ENCODE data around the gene PRSS21.

Gene PRSS21

DNA sequence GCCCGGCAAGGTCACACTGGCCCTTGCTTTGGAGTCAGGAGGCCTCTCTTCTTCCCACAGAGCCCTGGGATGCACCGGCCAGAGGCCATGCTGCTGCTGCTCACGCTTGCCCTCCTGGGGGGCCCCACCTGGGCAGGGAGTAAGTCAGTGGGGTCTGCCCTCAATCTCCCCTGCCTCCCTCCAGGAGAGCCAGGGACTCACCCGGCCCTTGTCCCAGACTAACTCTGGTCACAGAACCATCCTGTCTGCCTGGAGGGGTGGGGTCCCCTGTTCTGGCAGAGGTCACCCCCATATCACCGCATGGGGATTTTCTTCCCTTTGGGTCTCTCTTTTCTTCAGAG is 13.3 kb downstream of the PRSS21 start:
- TF ChIP-seq, protein P1, sequence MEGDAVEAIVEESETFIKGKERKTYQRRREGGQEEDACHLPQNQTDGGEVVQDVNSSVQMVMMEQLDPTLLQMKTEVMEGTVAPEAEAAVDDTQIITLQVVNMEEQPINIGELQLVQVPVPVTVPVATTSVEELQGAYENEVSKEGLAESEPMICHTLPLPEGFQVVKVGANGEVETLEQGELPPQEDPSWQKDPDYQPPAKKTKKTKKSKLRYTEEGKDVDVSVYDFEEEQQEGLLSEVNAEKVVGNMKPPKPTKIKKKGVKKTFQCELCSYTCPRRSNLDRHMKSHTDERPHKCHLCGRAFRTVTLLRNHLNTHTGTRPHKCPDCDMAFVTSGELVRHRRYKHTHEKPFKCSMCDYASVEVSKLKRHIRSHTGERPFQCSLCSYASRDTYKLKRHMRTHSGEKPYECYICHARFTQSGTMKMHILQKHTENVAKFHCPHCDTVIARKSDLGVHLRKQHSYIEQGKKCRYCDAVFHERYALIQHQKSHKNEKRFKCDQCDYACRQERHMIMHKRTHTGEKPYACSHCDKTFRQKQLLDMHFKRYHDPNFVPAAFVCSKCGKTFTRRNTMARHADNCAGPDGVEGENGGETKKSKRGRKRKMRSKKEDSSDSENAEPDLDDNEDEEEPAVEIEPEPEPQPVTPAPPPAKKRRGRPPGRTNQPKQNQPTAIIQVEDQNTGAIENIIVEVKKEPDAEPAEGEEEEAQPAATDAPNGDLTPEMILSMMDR (IDR thresholded peaks at IDR 0.05; ENCODE audit: control extremely low read depth, extremely low read depth, low read depth, missing control alignments): no peak
- ChIA-PET POLR2A (no interaction called here), CTCF (interaction anchor here (1.3 to 2.4 kb wide), 3 partner anchors 9 to 97 kb away, joined by 5 to 11 read pairs (median 5); no protein-coding TSS in a partner anchor)
- DNase-seq (ENCODE audit: extremely low spot score): no peak

DNA sequence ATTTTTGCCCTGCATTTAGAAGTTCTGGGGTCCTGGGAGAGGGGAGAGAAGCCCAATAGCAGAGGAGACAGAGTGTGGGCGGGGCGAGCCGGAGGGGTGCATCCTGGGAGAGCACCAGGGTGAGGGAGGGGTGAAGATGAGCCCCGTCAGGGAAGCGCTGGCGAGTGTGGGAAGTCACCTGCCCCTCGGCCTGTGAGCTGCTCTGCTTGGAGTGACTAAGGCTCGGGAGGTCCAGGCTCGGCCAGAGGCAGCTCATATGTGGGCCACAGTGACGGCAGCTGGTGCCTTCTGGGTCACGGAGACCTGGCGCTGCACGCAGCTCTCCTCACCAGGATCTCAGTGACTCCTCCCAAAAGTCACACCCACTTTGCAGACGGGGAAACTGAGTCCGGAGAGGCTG is 14.2 kb downstream of the PRSS21 start:
- no peak for DNase-seq (ENCODE audit: extremely low spot score)
- CTCF ChIA-PET: interaction anchor here (1.0 to 1.3 kb wide), 3 partner anchors 9 to 96 kb away, joined by 3 to 5 read pairs (median 3); no protein-coding TSS in a partner anchor
- POLR2A ChIA-PET: no interaction called here
- TF ChIP-seq, protein P1 (IDR thresholded peaks at IDR 0.05; ENCODE audit: control extremely low read depth, extremely low read depth, low read depth, missing control alignments): no peak

DNA sequence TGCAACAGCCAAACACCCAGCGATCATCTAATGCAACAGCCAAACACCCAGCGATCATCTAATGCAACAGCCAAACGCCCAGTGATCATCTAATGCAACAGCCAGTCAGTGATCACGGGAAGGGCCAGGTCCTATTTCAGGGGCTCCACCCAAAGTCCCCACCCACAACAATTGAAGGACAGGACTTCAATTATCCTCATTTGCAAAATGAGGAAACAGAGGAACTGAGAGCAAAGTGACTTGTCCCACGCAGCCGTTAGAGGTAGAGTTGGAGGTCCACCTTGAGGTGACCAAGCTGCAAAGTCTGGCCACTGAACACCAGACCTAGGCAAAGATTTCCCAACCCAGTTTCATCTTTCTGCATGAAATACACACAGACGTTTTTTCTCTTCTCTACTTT is 16.7 kb downstream of the PRSS21 start:
- TF ChIP-seq, protein P1 (IDR thresholded peaks at IDR 0.05; ENCODE audit: control extremely low read depth, extremely low read depth, low read depth, missing control alignments): no peak
- ChIA-PET CTCF (no interaction called here), POLR2A (no interaction called here)
- no peak for DNase-seq (ENCODE audit: extremely low spot score)

DNA sequence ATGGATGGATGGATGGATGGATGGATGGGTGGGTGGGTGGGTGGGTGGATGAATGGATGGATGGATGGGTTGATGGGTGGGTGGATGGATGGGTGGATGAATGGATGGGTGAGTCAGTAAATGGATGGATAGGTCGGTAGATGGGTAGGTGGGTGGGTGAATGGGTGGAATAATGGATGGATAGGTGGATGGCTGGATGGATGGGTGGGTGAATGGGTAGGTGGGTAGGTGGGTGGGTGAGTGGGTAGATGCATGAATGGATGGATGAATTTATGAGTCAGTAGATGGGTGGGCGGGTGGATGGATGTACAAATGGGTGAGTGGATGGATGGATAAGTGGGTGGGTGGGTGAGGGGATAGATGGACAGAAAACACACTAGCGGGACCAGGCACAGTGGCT is 17.9 kb downstream of the PRSS21 start:
- POLR2A ChIA-PET: no interaction called here
- DNase-seq (ENCODE audit: extremely low spot score): no peak
- TF ChIP-seq, protein P1 (IDR thresholded peaks at IDR 0.05; ENCODE audit: control extremely low read depth, extremely low read depth, low read depth, missing control alignments): no peak
- CTCF ChIA-PET: no interaction called here

DNA sequence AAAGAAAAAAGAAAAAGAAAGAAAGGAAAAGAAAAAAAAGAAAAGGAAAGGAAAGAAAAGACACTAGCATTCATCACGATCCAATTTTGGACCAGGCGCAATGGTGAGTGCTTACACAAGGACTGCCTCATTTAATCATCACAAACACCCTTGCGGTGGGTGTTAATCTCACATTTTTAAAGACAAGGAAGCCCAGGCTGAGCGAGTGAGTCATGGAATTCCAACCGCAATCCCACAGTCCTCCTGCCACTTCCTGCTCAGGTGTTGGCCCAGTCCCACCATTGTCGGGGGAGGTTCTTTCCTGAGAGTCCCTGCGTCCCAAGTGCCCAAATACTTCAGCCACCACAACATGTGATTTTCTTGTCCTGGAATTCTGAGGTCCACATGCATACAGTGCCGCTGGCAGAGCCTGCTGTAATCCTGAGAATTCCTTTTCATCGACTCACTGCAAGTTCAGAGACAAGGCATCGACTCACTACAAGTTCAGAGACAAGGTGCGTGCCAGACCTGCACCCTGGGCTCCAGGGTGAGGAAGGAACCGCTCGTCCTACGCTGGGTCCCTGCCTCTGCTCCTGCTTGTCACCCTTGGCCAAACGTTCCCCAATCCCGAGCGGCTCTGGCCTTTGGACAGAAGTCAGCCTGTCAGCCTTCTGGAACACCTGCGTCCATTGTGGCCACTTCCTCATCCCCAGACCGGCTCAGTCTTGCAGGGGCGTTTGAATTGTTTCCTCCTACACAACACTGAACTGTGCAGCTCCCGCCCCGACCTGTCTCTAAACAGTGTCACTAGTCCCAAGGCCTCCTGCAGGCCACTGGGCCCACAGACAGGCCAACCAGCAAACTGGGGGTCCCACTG is 18.8 kb downstream of the PRSS21 start:
- POLR2A ChIA-PET: no interaction called here
- DNase-seq (ENCODE audit: extremely low spot score): no peak
- TF ChIP-seq, protein P1 (IDR thresholded peaks at IDR 0.05; ENCODE audit: control extremely low read depth, extremely low read depth, low read depth, missing control alignments): no peak
- CTCF ChIA-PET: no interaction called here

DNA sequence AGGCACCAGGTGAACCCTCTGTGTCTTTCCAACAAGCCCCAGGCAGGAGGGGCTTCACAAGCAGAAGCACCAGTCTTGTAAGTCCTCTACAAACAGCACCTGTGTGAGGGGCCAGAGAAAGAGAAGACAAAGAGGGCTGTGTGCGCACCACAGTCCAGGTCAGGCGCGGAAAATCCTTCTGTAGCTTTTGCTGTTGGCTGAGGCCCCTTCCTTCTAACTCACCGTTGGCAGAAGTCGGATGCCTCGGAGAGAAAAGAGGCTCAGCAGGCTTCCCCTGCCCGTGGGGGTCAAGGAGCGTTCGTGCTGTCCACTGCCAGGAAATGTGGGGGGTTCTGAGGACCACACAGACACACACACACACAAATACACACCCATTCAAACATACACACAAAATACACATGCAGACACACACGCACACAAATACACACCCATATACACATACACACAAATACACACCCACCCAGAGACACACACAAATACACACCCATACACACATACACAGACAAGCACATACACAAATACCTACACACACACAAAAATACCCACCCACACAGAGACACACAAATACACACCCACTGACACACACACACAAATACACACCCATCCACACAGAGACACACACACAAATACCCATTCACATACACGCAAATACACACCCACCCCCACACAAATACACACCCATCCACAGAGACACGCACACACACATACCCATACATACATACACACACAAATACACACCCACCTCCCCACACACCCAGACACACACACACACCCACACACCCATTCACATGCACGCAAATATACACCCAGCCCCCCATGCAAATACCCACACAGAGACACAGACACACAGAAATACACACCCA is 19.8 kb downstream of the PRSS21 start:
- POLR2A ChIA-PET: no interaction called here
- TF ChIP-seq, protein P1 (IDR thresholded peaks at IDR 0.05; ENCODE audit: control extremely low read depth, extremely low read depth, low read depth, missing control alignments): no peak
- no peak for DNase-seq (ENCODE audit: extremely low spot score)
- CTCF ChIA-PET: no interaction called here

Measured in GM10248 (cell line).